Measurements from ENCODE around the gene OPHN1.

- no peak for TF ChIP-seq GATA2 (IDR thresholded peaks at IDR 0.05; ENCODE audit: low read depth, low read length)
- no peak for TF ChIP-seq GATA3 (IDR thresholded peaks at IDR 0.05; ENCODE audit: low read depth, low read length)
Measured at GRCh38 chrX:68209008-68209407, 224.3 kb downstream of the OPHN1 start.

Measured in SH-SY5Y (cell line).